ENCODE data around the gene CTBP2.

CTBP2 gene

DNA sequence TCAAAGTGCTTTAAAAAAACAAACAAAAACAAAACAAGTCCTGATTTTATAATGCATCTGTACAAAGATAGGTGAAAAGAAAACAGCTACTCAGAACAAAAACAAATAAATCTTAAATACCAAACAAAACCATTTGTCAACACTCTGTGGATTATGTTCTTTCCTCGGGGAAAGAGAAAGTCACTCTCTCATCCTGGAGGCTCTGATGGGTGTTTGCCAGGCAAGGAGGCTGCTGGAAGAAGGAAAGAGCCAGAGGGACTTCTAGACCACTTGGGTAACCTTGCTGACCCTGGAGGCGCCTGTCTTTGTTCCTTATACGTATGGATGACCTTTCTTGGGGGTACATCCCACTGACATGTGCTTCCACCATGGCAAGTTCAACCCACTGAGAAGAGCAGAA lies 125.7 kb downstream of the CTBP2 start:
- no peak for DNase-seq

DNA sequence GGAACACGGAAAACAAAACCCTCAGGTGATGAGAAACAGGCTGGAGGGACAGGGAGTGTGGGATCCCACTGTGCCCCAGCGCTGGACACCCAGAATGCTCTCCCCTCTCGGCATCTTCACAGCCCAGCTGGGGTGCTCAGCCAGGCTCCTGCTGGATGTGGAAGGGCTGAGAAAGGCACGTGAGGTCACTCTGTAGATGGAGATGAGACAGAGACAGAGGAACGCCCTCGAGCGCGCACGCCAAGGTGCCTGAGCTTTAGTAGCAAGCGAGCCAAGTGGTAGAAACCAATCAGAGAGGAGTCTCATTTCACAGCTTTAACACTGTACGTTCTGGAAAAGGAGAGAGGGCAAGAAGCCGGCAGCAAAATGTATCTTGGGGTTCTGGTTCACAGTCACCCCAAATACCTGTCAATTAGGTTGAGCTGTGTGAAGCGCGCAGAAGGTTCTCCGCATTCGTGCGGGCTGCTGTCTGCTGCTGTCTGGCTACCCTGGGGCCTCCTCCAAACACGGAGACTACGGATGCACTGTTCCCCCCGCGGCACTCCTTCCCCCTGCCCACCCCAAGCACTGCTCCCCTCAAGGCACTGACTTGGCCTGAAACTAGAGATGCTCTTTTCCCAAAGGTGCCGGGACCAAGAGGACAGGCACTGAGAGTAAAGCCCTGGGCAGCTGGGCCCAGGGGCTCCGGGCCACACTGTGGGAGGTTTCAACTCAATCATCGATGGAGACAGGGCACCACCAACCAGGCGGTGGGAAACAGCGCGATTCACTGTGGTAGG lies 127.0 kb downstream of the CTBP2 start:
- DNase-seq: no peak

DNA sequence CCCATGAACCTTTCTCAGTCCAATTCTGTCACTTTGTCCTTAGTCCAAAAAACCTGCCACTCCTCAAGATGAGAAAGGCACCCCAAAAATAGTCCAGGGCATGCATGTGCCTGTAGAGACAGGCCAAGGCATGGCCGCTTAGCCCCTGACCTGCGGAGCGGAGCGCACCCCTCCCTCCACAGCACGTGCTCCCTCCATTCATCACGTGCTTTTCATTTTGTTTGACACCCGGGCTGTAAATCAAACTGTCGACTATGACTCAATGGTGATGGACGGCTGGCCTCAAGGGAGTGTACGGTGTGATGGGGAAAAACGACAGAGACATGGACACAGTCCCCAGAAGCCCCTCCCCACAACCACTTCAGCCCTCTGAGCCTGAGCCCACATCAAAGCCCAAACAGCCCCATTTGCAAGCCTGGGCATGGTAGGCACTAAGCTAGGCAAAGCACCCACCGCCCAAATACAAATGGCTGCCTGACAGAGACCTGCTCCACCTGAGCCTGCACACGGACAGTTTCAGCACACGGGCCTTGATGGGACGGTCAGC lies 127.8 kb downstream of the CTBP2 start:
- DNase-seq: no peak

DNA sequence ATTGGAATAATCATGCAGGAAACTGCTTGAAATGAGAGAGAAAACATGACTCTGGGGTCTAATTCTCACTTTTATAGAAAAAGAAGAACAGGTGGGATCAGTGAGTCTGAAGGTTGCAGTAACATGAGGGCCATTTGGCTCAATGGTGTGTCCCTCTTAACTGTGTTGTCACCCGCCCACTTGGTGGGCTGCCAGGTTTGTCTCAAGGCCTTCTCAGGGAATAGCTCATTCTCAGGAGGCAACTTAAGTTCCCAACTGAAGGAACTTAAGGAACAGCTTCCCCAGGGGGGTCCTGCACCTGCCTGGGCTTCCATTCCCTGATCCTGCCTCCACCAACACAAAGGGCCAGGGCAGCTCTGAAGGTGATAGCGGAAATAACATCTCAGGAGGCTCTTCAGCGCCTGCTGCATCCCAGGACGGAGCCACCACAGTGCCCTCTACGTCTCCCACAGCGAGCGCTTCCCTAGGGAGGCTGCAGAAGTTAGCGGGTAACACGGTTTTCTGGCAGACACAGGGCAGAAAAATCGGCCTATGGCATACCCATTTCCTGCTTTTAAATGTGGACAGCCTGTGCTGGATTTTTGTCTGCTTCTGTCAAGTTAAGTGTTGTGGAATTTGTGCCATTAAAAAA lies 129.7 kb downstream of the CTBP2 start:
- DNase-seq: no peak

GRCh38 chr10:125029584-125030242 lies 130.7 kb downstream of the CTBP2 start:
- no peak for DNase-seq

- DNase-seq: no peak
Measured at GRCh38 chr10:125027871-125028869, 132.2 kb downstream of the CTBP2 start.

DNA sequence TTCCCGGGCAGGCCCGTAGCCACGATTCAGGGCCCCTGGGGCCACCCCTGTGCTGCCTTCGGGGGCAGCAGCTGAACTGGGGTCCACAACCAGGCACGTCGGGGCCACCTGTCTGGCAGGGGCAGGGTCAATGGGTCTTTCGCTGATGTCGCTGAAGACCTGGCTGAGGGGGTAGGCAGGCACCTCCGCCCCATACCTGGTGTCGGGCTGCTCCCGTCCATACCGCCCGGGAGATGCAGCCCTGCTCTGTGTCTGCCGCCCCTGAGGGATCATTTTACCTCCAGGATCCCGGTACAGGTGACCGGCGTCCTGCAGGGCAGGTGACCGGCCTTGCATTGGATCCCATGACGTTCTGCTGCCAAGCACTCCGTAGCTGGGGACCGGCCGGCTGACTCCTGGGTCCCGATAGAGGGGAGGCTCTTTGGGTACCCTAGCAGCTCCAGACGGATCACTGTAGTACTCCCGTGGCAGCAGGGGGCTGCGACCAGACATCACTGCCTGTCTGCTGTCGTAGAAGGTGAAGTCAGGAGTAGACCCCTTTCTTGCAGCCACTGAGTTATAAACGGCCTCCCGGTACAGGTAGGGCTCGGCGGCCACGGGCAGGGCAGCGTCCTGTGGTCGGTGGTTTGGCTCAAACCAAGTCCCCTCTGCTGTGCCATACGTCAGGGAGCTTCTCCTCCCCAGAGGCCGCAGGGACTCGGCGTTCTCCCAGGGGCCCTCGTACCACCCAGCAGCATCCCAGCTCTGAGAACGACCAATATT lies 133.2 kb downstream of the CTBP2 start:
- no peak for DNase-seq

- DNase-seq: no peak
Measured at GRCh38 chr10:125026036-125026931, 134.1 kb downstream of the CTBP2 start.

DNA sequence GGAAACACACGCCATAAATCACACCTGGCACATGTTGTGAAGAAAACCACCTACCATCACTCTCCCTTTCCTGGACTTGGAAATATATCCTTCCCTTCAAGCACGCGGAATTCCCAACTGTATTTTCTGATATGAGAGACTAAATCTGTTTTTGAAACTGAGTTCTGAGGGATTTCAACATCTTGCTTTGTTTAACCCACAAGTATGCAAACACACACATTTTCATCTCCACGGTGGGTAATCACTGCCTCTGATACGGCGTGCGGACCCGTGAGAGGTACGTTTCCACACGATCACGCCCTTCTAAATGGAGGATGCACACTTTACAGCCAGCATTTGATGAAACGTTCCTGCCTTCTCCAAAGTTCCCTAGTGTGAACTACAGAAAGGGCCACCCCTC lies 135.0 kb downstream of the CTBP2 start:
- no peak for DNase-seq

GRCh38 chr10:125024497-125025234 lies 135.7 kb downstream of the CTBP2 start:
- no peak for DNase-seq

DNA sequence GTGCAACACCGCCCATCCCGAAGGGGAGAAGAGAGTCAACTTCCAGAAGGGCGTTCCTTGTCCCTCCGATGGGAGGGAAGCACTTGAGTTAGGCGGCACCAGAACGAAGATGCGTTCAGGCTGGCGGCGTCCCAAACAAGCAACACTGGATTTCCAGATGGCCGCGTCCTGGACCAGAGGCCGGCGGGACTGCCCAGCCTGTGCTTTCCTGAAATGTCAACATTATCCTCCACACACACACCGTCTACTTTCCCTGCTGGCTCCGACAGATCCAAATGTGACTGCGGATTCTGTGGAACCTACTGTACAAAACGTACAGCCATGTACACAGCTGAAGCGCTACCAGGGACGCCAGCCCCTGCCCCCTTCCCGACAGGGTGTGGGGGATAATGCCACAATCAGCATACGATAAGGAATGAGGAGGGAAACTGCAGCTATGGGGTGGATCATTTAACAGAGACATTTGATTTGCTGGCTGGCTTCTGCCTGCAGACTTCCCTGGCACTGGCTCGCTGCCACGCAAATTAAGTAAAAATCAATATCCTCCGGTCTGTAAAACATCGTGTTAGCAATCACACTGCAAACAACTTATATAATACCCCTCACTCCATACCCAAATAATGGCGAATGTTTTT lies 136.4 kb downstream of the CTBP2 start:
- no peak for DNase-seq

GRCh38 chr10:125023255-125023654 lies 137.1 kb downstream of the CTBP2 start:
- no peak for DNase-seq

DNA sequence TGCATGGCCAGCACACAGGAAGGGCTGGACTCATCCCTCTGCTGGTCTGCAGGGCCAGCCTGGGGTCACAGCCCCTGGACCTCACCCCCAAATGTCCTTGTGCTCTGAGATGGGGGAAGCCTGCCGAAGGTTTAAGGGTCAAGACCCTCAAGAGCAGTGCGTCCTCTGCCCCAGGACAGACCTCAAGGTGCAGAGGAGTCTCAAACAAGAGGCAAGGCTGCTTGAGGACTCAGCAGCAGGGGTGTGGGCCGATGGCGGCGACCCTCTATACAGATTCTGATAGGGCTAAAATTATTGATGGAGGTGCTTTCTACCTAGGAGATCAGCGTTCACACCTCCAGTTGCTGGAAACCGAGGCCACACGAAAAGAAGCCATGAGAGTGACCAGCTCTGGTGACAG lies 137.7 kb downstream of the CTBP2 start:
- no peak for DNase-seq

DNA sequence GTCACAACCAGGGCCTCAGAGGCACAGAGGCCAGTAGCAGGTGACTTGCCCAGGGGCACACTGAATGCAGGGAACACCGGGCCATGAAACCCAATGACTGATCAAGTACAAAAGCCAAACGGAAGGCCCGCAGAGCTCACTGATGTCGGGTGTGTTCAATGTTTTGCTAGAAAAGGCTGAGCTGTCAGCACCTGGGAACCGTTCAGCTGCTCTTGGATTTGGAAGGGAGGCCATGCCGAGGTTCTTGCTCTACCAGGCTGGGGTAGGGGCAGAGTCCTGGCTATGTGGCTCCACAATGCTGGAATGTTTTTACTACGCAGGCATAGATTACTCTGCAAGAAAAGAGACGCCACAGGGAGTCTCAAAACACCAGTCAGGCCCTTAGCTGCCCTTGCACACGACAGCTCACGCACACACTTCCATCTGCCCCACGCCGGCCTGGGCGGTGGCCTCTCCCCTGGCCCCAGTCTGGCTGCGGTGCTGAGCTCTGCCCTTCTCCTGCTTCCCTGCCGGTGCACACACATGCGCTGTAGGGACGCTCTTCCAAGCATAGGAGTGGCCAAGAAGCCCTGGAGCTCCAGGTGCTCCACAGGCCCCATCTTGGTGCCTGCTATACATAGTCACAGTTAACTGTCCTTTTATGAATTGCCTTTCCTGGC lies 138.5 kb downstream of the CTBP2 start:
- no peak for DNase-seq

DNA sequence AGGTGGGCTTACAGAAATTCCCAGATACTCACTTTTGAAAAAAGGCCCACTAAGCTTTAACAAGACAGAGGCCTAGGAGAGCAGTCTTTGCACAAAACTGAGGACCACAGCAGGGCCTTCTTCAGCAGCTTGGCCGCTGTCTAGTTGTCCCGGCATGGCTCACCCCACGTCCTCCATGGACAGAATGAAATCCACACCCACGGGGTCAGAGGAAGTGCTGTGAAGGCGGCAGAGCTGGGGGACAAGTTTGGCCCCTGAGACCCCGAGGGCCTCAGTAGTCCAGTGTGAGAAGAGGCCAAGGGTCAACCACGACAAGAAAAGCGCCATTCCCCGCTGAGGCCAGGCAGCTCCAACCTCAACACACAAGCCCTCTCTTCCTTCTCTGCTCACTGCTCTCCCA lies 139.5 kb downstream of the CTBP2 start:
- no peak for DNase-seq

- DNase-seq: no peak
Measured at GRCh38 chr10:125020386-125020785, 140.0 kb downstream of the CTBP2 start.

DNA sequence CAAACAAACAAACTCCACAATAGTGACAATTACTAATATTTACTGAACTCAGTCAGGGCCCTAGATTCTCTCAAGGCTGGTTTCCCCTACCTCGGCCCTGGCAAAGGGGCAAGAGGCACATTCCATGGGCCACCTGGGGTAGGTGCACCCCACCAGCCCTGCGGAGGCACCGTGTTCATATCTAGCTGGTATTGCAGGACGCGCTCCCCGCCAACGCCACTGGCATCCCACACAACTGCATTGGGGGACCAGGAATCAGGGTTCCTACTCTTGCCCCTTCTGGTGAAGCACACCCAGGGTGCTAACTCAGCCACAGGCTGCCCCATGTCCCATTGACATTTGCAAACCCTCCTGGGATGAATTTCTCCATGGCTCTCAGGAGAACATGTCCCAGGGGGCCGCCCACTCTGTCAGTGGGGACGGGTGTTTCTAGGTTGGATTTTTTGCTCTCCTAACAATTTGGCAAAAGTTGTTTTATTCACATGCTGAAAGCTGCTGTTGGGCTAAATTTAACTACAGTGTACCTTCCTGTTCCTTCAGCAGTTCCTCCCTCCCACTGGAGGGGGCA lies 141.7 kb downstream of the CTBP2 start:
- no peak for DNase-seq

DNA sequence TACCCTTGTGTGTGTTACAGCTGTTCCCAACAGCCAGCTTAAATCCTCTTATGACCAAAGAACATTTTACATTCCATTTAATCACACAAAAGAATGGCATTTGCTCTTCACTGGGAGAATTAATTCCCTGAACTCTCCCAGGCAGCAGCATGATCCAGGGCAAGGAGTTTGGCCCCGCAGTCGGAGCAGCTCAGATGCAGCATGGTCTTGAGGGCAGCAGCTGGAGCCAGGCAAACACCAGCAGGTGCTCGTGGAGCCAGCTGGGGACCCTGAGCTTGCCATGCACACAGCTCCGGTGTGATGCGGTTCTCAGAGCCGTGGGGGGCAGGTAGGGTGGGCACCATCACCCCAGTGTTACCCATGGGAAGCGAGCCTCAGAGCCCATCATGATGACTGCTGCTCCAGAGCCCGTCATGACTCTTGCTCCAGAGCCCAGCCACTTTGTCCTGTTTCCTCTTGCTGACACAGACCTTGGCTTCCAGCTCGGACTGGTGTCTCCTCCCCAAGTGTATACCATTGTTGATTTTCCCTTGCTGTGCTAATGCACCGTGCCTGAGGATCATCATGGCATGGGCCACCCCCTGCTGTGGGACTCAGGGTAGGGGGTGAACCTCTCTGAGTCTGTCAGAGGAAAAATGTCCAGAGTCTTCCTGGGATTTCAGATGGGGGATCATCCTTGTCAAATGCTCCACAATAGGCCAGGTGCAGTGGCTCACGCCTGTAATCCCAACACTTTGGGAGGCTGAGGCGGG lies 142.6 kb downstream of the CTBP2 start:
- DNase-seq: no peak

Data from stimulated activated CD4-positive, alpha-beta T cell treated with anti-CD3 and anti-CD28 coated beads, Interleukin-2, amount 100 ng/mL, for 48 hours (primary cell).